ENCODE measurements around the gene MS4A3.
"Not testable (repeated sequence)": the region's sequence is repeated elsewhere in the genome, so short reads cannot be mapped to it uniquely, and the experiment has no call there.

MS4A3 gene, protein sequence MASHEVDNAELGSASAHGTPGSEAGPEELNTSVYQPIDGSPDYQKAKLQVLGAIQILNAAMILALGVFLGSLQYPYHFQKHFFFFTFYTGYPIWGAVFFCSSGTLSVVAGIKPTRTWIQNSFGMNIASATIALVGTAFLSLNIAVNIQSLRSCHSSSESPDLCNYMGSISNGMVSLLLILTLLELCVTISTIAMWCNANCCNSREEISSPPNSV

DNA sequence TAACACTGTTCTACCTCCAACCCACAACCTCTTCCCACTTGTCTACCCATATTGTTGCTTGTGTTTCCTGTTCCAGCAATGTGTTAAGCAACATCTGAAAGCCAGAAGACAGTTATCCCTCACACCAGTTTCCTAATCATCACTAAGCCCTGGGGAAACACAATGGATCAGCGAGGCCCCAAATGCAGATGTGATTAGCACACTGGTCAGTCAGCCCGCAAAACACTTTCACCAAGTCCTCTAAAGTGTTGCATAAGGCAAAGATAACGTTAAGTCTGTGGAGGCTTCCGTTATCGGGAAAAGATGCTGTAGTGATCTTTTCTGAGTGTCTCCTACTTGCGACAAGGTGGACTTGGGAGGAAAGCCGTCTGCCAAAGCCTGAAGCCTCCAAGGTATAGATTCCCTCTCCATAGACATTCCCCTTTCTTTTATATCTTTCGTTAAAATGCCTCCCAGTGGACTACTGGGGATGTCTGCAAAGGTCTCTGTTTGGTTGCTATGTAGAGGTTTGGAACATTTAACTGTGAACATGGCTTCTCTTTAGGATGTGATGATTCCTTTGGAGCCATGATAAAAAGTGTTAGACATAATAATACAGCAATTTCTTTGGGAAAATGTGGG, at the start of gene MS4A3:
TSS of gene MS4A3 (plus strand) at position 317 of the 621 bp plus-strand sequence. CDS start 4,496 bp downstream, outside the sequence.
- H3K9me3 ChIP-seq (ENCODE audit: control insufficient read depth, low read depth, low read length), result no peaks in the 10 kb centered on the region
- no peak within 1 kb of the TSS for H3K4me3 ChIP-seq (ENCODE audit: low read length)
- H3K27ac ChIP-seq (ENCODE audit: low read length), result no peak within 1 kb of the TSS
- no peak within 1 kb of the TSS for H3K9ac ChIP-seq (ENCODE audit: low read length)
- no peaks in the 10 kb centered on the region for H3K27me3 ChIP-seq (ENCODE audit: control insufficient read depth, insufficient read depth, low read length)
- H3K36me3 ChIP-seq (ENCODE audit: control insufficient read depth, low read depth, low read length), result no peaks in the 10 kb centered on the region
- H3K4me1 ChIP-seq (ENCODE audit: control insufficient read depth, low read depth, low read length), result peaks cover 5% of the 10 kb centered on the region

DNA sequence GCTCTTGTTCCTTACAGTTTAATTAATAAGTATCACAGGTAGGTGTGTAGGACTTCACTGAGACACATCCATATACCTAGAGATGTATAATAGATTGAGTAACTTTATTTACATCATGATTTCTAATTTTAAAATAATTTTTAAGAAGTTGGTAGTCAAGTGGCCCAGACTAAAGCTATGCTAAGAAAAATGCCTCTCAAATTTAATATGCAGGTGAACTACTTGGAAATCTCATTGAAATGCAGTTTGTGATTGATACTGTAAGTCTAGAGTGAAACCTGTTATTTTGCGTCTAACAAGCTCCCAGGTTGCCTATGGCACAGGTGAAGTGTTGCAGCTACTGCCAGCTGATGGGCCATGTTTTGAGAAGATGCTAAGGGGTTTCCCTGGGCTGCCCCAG, 39.6 kb upstream of the MS4A3 start, which contains the start of gene OOSP4B:
TSS of gene OOSP4B (plus strand) at position 301 of the 400 bp plus-strand sequence.
- H3K9ac ChIP-seq (ENCODE audit: low read length), result no peak within 1 kb of the TSS
- no peaks in the 10 kb centered on the region for H3K36me3 ChIP-seq (ENCODE audit: control insufficient read depth, low read depth, low read length)
- H3K27ac ChIP-seq (ENCODE audit: low read length), result no peak within 1 kb of the TSS
- H3K4me3 ChIP-seq (ENCODE audit: low read length), result no peak within 1 kb of the TSS
- peaks cover 15% of the 10 kb centered on the region for H3K4me1 ChIP-seq (ENCODE audit: control insufficient read depth, low read depth, low read length)
- no peaks in the 10 kb centered on the region for H3K9me3 ChIP-seq (ENCODE audit: control insufficient read depth, low read depth, low read length)
- no peaks in the 10 kb centered on the region for H3K27me3 ChIP-seq (ENCODE audit: control insufficient read depth, insufficient read depth, low read length)

DNA sequence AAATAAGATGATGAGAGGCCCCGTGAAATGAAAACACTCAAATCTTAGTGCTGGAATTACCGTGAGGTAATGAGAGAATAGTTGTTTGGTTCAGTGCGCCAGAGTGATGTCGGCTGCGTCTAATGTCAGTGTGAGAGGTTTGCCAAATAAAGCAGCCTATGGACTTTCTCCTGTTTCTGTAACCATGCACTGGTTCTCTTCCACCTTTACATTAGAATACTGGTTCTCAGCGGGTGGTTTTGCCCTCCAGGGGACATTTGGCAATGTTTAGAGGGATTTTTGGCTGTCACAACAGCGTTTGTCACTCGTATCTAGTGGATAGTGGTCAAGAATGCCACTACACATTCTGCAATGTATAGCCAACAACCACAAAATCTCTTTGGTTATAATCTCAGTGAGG, 38.4 kb upstream of the MS4A3 start:
- Histone ChIP-seq H3K27ac (ENCODE audit: low read length) (no peak overlapping the region), H3K4me3 (ENCODE audit: low read length) (no peak overlapping the region), H3K9me3 (ENCODE audit: control insufficient read depth, low read depth, low read length) (no peaks in the 10 kb centered on the region), H3K27me3 (ENCODE audit: control insufficient read depth, insufficient read depth, low read length) (no peaks in the 10 kb centered on the region), H3K9ac (ENCODE audit: low read length) (no peak overlapping the region), H3K4me1 (ENCODE audit: control insufficient read depth, low read depth, low read length) (peaks cover 15% of the 10 kb centered on the region), H3K36me3 (ENCODE audit: control insufficient read depth, low read depth, low read length) (no peaks in the 10 kb centered on the region)

DNA sequence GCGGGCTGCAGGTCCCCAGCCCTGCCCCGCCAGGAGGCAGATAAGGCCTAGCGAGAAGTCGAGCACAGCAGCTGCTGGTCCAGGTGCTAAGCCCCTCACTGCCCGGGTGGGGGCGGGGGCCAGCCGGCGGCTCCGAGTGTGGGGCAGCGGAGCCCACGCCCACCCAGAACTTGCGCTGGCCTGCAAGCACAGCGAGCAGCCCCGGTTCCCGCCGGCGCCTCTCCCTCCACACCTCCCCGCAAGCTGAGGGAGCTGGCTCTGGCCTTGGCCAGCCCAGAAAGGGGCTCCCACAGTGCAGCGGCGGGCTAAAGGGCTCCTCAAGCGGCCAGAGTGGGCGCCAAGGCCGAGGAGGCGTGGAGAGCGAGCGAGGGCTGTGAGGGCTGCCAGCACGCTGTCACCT, 36.1 kb upstream of the MS4A3 start:
- not testable (repeated sequence) for H3K36me3 ChIP-seq (ENCODE audit: control insufficient read depth, low read depth, low read length); H3K27me3 ChIP-seq (ENCODE audit: control insufficient read depth, insufficient read depth, low read length); H3K9me3 ChIP-seq (ENCODE audit: control insufficient read depth, low read depth, low read length); H3K9ac ChIP-seq (ENCODE audit: low read length); H3K27ac ChIP-seq (ENCODE audit: low read length); H3K4me3 ChIP-seq (ENCODE audit: low read length)
- peaks cover 15% of the 10 kb centered on the region for H3K4me1 ChIP-seq (ENCODE audit: control insufficient read depth, low read depth, low read length)

DNA sequence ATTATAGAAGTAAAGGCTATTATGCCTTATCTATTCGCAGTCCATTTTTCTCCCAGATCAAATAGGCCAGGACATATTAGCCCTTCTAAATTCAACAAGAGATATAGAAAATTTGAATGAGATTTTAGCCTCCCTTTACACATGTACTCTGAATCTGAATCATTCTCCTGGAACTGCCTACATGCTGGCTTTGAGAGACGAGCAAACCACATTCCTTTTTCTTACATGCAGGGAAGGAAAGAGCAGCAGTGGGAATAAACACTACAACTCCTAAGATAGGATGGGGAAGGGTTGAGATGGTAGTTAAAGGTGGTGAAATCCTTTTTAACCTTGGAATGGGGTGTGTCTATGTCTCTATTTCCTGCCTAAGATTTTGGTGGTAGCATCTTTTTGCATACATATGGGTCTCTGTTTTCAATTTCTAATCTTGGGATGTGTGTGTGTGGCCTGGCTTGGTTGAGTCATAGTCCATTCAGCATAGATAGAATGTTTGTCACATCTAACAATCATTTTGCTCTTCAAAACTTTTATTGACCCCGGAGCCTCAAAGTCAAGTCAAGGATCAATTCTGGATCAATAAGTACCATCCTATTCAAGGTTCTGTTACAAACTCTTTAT, 27.3 kb upstream of the MS4A3 start:
- Histone ChIP-seq H3K4me1 (ENCODE audit: control insufficient read depth, low read depth, low read length) (no peaks in the 10 kb centered on the region), H3K9me3 (ENCODE audit: control insufficient read depth, low read depth, low read length) (no peaks in the 10 kb centered on the region), H3K4me3 (ENCODE audit: low read length) (no peak overlapping the region), H3K27me3 (ENCODE audit: control insufficient read depth, insufficient read depth, low read length) (no peaks in the 10 kb centered on the region), H3K36me3 (ENCODE audit: control insufficient read depth, low read depth, low read length) (no peaks in the 10 kb centered on the region), H3K27ac (ENCODE audit: low read length) (no peak overlapping the region), H3K9ac (ENCODE audit: low read length) (no peak overlapping the region)

DNA sequence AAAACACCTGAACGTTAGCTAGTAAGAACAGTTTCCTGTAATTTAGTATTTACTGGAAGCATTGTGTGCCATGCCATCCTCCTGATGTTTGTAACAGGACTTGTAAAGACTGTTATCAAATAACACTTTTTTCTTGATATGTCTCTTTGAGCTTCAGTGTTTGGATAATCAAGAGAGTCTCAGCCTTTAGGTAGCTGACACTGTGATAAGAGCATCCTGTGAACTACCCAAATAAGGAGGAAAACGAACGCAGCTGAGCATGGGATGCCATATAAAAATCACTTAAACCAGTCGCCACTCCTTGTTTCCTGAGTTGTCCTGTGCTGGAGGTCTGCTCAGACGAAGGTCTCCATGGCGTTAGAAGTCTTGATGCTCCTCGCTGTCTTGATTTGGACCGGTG, 16.4 kb upstream of the MS4A3 start, which contains the start of gene OOSP2:
TSS of gene OOSP2 (plus strand) at position 301 of the 400 bp plus-strand sequence. CDS start at position 352, 51 bp downstream.
- no peaks in the 10 kb centered on the region for H3K4me1 ChIP-seq (ENCODE audit: control insufficient read depth, low read depth, low read length)
- H3K27me3 ChIP-seq (ENCODE audit: control insufficient read depth, insufficient read depth, low read length), result no peaks in the 10 kb centered on the region
- no peaks in the 10 kb centered on the region for H3K36me3 ChIP-seq (ENCODE audit: control insufficient read depth, low read depth, low read length)
- H3K9me3 ChIP-seq (ENCODE audit: control insufficient read depth, low read depth, low read length), result no peaks in the 10 kb centered on the region
- no peak within 1 kb of the TSS for H3K27ac ChIP-seq (ENCODE audit: low read length)
- no peak within 1 kb of the TSS for H3K4me3 ChIP-seq (ENCODE audit: low read length)
- no peak within 1 kb of the TSS for H3K9ac ChIP-seq (ENCODE audit: low read length)

DNA sequence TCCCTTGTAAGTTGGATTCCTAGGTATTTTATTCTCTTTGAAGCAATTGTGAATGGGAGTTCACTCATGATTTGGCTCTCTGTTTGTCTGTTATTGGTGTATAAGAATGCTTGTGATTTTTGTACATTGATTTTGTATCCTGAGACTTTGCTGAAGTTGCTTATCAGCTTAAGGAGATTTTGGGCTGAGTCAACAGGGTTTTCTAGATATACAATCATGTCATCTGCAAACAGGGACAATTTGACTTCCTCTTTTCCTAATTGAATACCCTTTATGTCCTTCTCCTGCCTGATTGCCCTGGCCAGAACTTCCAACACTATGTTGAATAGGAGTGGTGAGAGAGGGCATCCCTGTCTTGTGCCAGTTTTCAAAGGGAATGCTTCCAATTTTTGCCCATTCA, 6.0 kb upstream of the MS4A3 start:
- H3K27ac ChIP-seq (ENCODE audit: low read length); H3K36me3 ChIP-seq (ENCODE audit: control insufficient read depth, low read depth, low read length); H3K9ac ChIP-seq (ENCODE audit: low read length); H3K4me3 ChIP-seq (ENCODE audit: low read length); H3K9me3 ChIP-seq (ENCODE audit: control insufficient read depth, low read depth, low read length); H3K27me3 ChIP-seq (ENCODE audit: control insufficient read depth, insufficient read depth, low read length); H3K4me1 ChIP-seq (ENCODE audit: control insufficient read depth, low read depth, low read length): not testable (repeated sequence)

DNA sequence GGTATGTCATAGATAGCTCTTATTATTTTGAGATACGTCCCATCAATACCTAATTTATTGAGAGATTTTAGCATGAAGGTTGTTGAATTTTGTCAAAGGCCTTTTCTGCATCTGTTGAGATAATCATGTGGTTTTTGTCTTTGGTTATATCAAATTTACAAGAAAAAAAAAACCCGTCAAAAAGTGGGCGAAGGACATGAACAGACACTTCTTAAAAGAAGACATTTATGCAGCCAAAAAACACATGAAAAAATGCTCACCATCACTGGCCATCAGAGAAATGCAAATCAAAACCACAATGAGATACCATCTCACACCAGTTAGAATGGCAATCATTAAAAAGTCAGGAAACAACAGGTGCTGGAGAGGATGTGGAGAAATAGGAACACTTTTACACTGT, 5.6 kb upstream of the MS4A3 start:
- H3K36me3 ChIP-seq (ENCODE audit: control insufficient read depth, low read depth, low read length); H3K4me3 ChIP-seq (ENCODE audit: low read length); H3K9ac ChIP-seq (ENCODE audit: low read length); H3K27ac ChIP-seq (ENCODE audit: low read length); H3K9me3 ChIP-seq (ENCODE audit: control insufficient read depth, low read depth, low read length); H3K27me3 ChIP-seq (ENCODE audit: control insufficient read depth, insufficient read depth, low read length); H3K4me1 ChIP-seq (ENCODE audit: control insufficient read depth, low read depth, low read length): not testable (repeated sequence)

DNA sequence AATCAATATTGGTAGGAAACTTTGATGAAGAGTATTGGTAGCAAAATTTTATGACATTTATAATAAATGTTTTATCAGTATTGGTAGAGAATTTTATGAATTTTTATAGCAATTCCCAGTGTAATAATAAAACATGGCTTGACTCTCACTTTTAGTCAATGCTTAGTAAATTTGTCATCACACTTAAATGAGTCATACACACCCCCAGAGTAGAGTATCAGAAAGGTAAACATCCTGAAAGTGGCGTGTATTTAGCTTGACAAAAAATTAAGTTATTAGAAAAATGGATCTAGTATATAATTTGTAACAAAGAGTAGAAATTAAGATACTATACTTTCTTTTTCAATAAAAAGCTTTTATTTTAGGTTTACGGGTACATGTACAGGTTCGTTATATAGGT, 2.6 kb downstream of the MS4A3 start:
- Histone ChIP-seq H3K9ac (ENCODE audit: low read length) (no peak overlapping the region), H3K4me1 (ENCODE audit: control insufficient read depth, low read depth, low read length) (peaks cover 5% of the 10 kb centered on the region), H3K4me3 (ENCODE audit: low read length) (no peak overlapping the region), H3K9me3 (ENCODE audit: control insufficient read depth, low read depth, low read length) (no peaks in the 10 kb centered on the region), H3K27ac (ENCODE audit: low read length) (no peak overlapping the region), H3K27me3 (ENCODE audit: control insufficient read depth, insufficient read depth, low read length) (no peaks in the 10 kb centered on the region), H3K36me3 (ENCODE audit: control insufficient read depth, low read depth, low read length) (no peaks in the 10 kb centered on the region)

DNA sequence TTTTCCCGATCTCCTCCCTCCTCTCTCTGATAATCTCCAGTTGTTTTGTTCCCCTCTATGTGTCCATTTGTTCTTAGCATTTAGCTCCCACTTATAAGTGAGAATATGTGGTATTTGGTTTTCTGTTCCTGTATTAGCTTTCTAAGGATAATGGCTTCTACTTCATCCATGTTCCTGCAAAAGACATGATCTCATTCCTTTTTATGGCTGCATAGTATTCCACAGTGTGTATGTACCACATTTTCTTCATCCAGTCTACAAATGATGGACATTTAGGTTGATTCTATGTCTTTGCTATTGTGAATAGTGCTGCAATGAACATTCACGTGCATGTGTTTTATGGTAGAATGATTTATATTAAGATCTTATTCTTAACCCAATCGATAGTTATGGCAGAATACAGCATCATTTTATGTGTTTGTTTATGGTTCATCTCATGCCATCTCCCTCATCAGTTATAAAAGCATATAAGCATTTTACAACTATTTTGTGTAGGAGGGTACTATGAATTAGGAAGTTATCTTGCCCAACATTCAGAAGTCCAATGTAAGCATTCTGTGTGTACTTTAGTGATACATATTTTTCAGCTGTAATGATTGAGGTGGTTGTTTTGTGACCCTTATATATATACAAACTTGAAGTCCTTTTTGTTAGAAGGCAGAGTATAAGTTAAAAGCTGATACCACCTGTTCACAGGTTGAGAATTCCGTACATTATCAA, 3.2 kb downstream of the MS4A3 start:
- H3K36me3 ChIP-seq (ENCODE audit: control insufficient read depth, low read depth, low read length), result no peaks in the 10 kb centered on the region
- H3K27ac ChIP-seq (ENCODE audit: low read length), result no peak overlapping the region
- no peak overlapping the region for H3K4me3 ChIP-seq (ENCODE audit: low read length)
- H3K9ac ChIP-seq (ENCODE audit: low read length), result no peak overlapping the region
- H3K4me1 ChIP-seq (ENCODE audit: control insufficient read depth, low read depth, low read length), result peaks cover 5% of the 10 kb centered on the region
- no peaks in the 10 kb centered on the region for H3K9me3 ChIP-seq (ENCODE audit: control insufficient read depth, low read depth, low read length)
- H3K27me3 ChIP-seq (ENCODE audit: control insufficient read depth, insufficient read depth, low read length), result no peaks in the 10 kb centered on the region

DNA sequence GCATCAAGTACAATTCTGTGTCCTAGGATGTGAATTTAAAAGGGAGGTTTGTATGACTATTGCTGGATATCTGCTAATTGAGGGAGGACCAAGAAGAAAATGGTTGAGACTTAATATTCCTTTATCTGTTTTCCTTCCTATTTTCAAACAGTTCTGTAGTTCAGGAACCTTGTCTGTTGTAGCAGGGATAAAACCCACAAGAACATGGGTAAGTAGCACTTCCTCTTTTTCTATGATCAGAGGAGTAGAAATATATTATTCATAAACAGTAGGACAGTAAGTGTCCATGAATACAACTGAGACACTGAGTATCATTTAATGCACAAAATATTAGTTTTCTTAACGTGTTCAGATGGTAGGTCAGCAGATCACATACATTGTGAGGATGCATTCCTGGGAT, 7.6 kb downstream of the MS4A3 start:
- Histone ChIP-seq H3K9me3 (ENCODE audit: control insufficient read depth, low read depth, low read length) (no peaks in the 10 kb centered on the region), H3K27me3 (ENCODE audit: control insufficient read depth, insufficient read depth, low read length) (no peaks in the 10 kb centered on the region), H3K36me3 (ENCODE audit: control insufficient read depth, low read depth, low read length) (no peaks in the 10 kb centered on the region), H3K4me3 (ENCODE audit: low read length) (no peak overlapping the region), H3K27ac (ENCODE audit: low read length) (no peak overlapping the region), H3K9ac (ENCODE audit: low read length) (no peak overlapping the region), H3K4me1 (ENCODE audit: control insufficient read depth, low read depth, low read length) (no peaks in the 10 kb centered on the region)

Data from iPS-18a (cell line).